Cardiac fibroblast (primary cell): Measurements from ENCODE around the gene RFC1.
A peak's percentile ranks its signal among the peaks of the same experiment; 100 is the strongest.

Experiments used
- DNase-seq, 2 donors: peaks; one replicate each; pipeline versions ENCODE4 v3.0.0 to v3.0.0-alpha.2; 2010; ENCODE audit warnings: low read depth in 2 of 2
- H3K4me3 ChIP-seq, 2 donors: replicated peaks in 1 of 2; 1 replicate in 1 of 2; 2 replicates in 1 of 2; pipeline ENCODE4 v1.5.1; 2011; ENCODE audit warnings: low read depth in 2 of 2, low read length in 2 of 2, mild to moderate bottlenecking in 2 of 2, moderate library complexity in 1 of 2
- CTCF ChIP-seq: IDR thresholded peaks from one replicate; pipeline ENCODE4 v1.5.1; 2011; ENCODE audit warnings: low read depth, mild to moderate bottlenecking, low read length, inconsistent platforms

The RFC1 gene

GRCh38 chr4:39324446-39324845 lies 41.7 kb downstream of the RFC1 start:
- no peak overlapping the region for H3K4me3 ChIP-seq
- no peak for DNase-seq
- TF ChIP-seq CTCF = no peak

DNA sequence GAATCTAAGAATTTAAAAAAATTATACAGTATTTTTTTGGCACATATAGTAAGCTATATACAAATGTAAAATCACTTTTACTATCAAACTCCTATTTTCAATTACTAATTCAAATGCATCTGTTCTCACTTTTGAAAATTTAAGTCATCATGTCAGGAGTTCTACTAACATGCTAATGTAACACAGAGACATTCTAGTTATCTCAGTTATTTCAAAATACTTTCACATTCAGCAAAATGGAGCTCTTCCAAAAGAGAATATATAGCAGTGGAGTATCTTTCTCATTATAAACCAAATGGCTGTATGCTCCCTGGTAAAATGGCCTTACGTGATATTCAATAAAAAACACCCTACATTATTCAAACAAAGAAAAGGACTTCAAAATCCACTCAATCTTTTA lies 42.3 kb downstream of the RFC1 start:
- no peak for TF ChIP-seq CTCF

DNA sequence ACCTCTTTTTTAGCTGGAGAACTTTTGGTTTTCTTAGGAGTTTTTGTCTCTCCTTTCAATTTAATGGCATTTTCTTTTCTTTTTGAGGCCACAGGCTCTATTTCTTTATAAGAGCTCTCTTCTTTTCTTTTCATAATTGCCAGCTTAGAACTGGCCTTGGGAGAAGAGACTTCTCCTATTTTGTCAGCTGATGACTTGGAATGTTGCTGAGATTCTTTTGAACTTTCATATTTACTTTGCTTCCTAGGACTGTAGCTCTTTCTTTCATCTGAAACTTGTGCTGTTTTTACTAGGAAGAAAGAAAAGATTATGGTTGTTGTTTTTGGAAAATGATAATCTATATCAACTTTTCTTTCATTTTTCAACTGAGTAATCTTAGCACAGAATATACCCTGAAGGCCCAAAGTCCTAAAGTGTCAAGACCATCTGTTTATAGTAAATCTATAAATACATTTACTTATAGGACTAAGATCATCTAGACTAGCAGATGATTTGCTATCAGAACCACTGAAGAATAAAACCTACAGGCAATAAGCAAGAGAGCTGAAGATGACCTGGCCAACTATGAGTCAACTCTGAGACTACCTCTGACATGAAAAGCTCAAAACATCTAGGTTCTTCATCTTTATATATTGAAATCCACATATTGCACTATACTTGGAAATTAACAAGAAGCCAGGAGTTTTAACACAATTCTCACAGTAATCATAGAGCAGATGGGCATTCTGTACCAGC lies 45.6 kb downstream of the RFC1 start:
- DNase-seq = peak; percentile 38 to 48
- TF ChIP-seq CTCF = no peak
- H3K4me3 ChIP-seq = no peak overlapping the region

More for the DNA sequence above, 42.3 kb downstream of the RFC1 start:
- DNase-seq = peak in 1 of 2 donors; percentile 37
- H3K4me3 ChIP-seq = no peak overlapping the region

GRCh38 chr4:39319676-39320075 lies 46.5 kb downstream of the RFC1 start:
- no peak for TF ChIP-seq CTCF
- H3K4me3 ChIP-seq = no peak overlapping the region
- peak; percentile 82 to 94 for DNase-seq

DNA sequence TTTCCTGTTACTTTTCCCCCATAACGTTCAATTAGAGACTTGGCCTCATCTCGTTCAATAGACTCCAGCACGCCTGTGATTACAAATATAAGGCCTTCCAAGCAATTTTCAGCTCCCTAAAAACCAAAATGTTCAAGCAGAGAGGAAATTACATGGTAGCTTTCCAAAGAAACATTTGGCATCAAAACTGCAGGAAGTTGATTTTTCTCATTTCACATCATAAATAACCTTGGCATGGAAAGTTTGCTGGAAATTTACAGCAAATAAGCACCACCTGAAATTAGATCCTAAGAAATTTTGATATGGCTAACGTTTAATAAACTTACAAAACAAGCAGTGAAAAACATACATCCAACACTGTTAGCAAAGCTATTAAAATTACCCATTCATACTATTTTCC lies 53.3 kb downstream of the RFC1 start:
- no peak overlapping the region for H3K4me3 ChIP-seq
- DNase-seq = peak in 1 of 2 donors; percentile 34
- no peak for TF ChIP-seq CTCF

DNA sequence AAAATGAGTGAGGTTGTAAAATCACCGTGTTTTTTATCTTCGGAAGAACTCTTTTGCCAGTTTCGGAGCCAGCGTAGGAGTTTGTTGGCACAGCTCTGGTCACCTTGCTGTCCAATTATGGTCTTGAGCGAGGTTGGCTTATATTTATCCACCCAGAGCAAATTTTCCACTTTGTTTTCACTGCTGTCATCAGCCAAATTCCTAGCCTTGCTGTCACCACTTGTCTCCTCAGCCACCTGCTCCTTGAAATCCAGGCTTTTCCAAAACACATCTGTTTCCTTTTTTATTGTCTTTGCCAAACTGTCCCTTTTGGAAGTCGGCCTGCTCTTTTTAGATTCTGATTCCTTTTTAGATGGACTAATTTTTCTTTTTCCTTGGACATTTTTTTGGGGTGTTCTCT lies 57.6 kb downstream of the RFC1 start:
- no peak overlapping the region for H3K4me3 ChIP-seq
- TF ChIP-seq CTCF = no peak
- DNase-seq = peak; percentile 8 to 14
